Skeletal muscle cell (primary cell): ENCODE measurements around the gene CDKN2AIPNL.

ENCODE experiments used
- DNase-seq: peaks from one replicate; pipeline ENCODE4 v3.0.0-alpha.2; 2010; ENCODE audit warnings: low read depth
- H3K4me3 ChIP-seq: 2 replicates; pipeline ENCODE4 v1.5.1; 2011; ENCODE audit warnings: low read depth, mild to moderate bottlenecking, control low read depth, low read length, moderate library complexity

CDKN2AIPNL gene

DNA sequence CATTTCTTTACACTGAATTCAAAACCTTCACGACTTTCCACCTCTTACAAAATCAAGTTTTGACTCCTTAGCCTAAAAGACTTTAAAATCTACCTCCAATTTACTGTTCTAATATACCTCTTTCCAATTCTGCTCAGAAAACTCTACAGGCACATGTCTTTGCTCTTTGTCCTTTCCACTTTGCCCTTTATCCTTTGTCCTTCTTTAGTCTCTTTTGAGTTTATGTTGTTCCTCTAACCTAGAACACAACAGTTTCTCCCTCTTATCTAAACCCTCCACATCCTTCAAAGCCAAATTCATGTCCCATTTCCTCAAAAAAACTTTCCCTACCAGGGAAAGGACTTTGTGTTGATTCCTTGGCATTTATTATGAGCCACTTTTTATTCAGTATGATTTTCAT lies 46.1 kb downstream of the CDKN2AIPNL start:
- no peak for DNase-seq
- H3K4me3 ChIP-seq, result no peak overlapping the region

- H3K4me3 ChIP-seq, result no peak overlapping the region
- no peak for DNase-seq
Measured at GRCh38 chr5:134355681-134356080, 56.0 kb downstream of the CDKN2AIPNL start.
